Keratinocyte (primary cell): Measurements from ENCODE around the gene SPATS2L. TPM values are rescaled to one million over a fixed set of nuclear protein-coding genes. Genes with fewer than 3 reads are reported as not detected.

ENCODE experiments used
- DNase-seq: peaks from one replicate; pipeline ENCODE4 v3.0.0-alpha.2; 2011; ENCODE audit warnings: low read depth, missing footprints, low spot score
- FAIRE-seq: peaks from 2 replicates; lab custom pipeline; 2011; peaks lifted over from hg19 to GRCh38; lab: Jason Lieb, UNC
- H2AFZ ChIP-seq: 2 replicates; pipeline ENCODE4 v1.6.0; 2012; ENCODE audit warnings: low read length, control low read depth, inconsistent platforms; ENCODE audit not compliant: control insufficient read depth
- H3K27ac ChIP-seq: 2 replicates; pipeline ENCODE4 v1.5.1; 2011; ENCODE audit warnings: low read length; ENCODE audit not compliant: control insufficient read depth, insufficient read depth
- H3K27me3 ChIP-seq: 3 replicates; pipeline ENCODE4 v1.6.0; 2011; ENCODE audit warnings: low read length; ENCODE audit not compliant: control insufficient read depth, insufficient read depth; ENCODE audit errors: extremely low read depth
- H3K36me3 ChIP-seq, 2 experiments: 2 replicates in 1 of 2; 3 replicates in 1 of 2; pipeline ENCODE4 v1.5.1; 2011; ENCODE audit warnings: low read length in 2 of 2, mild to moderate bottlenecking in 1 of 2; ENCODE audit not compliant: control insufficient read depth in 2 of 2, insufficient read depth in 2 of 2; ENCODE audit errors: extremely low read depth in 1 of 2
- H3K4me1 ChIP-seq: 3 replicates; pipeline ENCODE4 v1.5.1; 2011; ENCODE audit warnings: low read length; ENCODE audit not compliant: control insufficient read depth, insufficient read depth; ENCODE audit errors: extremely low read depth
- H3K4me2 ChIP-seq: 3 replicates; pipeline ENCODE4 v1.6.0; 2011; ENCODE audit warnings: low read depth, low read length; ENCODE audit not compliant: control insufficient read depth, insufficient read depth; ENCODE audit errors: extremely low read depth
- H3K4me3 ChIP-seq, 3 experiments: fragments of 200-600 bp in 1 of 3; sonication (generic) in 1 of 3; 2 replicates in 2 of 3; 3 replicates in 1 of 3; pipeline ENCODE4 v1.5.1; 2011 to 2016; ENCODE audit warnings: low read length in 3 of 3, mild to moderate bottlenecking in 3 of 3, control low read depth in 2 of 3, inconsistent platforms in 1 of 3, low read depth in 1 of 3, mixed read lengths in 1 of 3, mixed run types in 1 of 3, moderate library complexity in 1 of 3; ENCODE audit not compliant: control insufficient read depth in 2 of 3, insufficient read depth in 2 of 3; ENCODE audit errors: extremely low read depth in 1 of 3
- H3K79me2 ChIP-seq: 2 replicates; pipeline ENCODE4 v1.6.0; 2012; ENCODE audit warnings: low read length; ENCODE audit not compliant: control insufficient read depth, insufficient read depth
- H3K9ac ChIP-seq: 3 replicates; pipeline ENCODE4 v1.6.0; 2011; ENCODE audit warnings: low read length; ENCODE audit not compliant: control insufficient read depth, insufficient read depth; ENCODE audit errors: extremely low read depth
- H3K9me1 ChIP-seq: 3 replicates; pipeline ENCODE4 v1.6.0; 2011; ENCODE audit warnings: low read length; ENCODE audit not compliant: control insufficient read depth, insufficient read depth; ENCODE audit errors: extremely low read depth
- H3K9me3 ChIP-seq: 2 replicates; pipeline ENCODE4 v1.5.1; 2012; ENCODE audit warnings: low read depth, low read length; ENCODE audit not compliant: control insufficient read depth
- H4K20me1 ChIP-seq: 3 replicates; pipeline ENCODE4 v1.6.0; 2011; ENCODE audit warnings: low read length; ENCODE audit not compliant: control insufficient read depth, insufficient read depth; ENCODE audit errors: extremely low read depth
- EZH2 ChIP-seq: IDR thresholded peaks from one replicate; pipeline ENCODE4 v1.6.1; 2012; ENCODE audit warnings: inconsistent platforms, mild to moderate bottlenecking, low read length, moderate library complexity
- dilution Hi-C: fragments of 300-500 bp; cut with MboI; formaldehyde crosslinking; loops from one replicate; pipeline ENCODE4 v1.7.0; 2020; ENCODE audit warnings: low sequenced_read_pairs; ENCODE audit not compliant: extremely low pct_ligation_motif_present
- polyA plus RNA-seq, 5 experiments: library from polyadenylated mRNA; depleted of rRNA in 3 of 5; stranded (reverse) in 3 of 5; stranded (forward) in 1 of 5; unstranded in 1 of 5; fragments of >200 nt; gene quantifications; 1 replicate in 1 of 5; 2 replicates in 3 of 5; 3 replicates in 1 of 5; pipeline versions ENCODE4 v1.2.1 to v1.2.3, GENCODE V29; 2011 to 2012; ENCODE audit warnings: missing spikeins in 2 of 5, low read depth in 1 of 5, low replicate concordance in 1 of 5
- TF ChIP-seq, protein P1 (sequence below), 3 experiments: IDR thresholded peaks in 1 of 3; conservative IDR thresholded peaks in 1 of 3; optimal IDR thresholded peaks in 1 of 3; 2 replicates in 2 of 3; 3 replicates in 1 of 3; pipeline versions ENCODE3 to v1.5.1; 2011; ENCODE audit warnings: low read length in 3 of 3, mild to moderate bottlenecking in 3 of 3, moderate library complexity in 2 of 3, control low read depth in 1 of 3, inconsistent platforms in 1 of 3; ENCODE audit not compliant: insufficient read depth in 2 of 3; ENCODE audit errors: extremely low read depth in 1 of 3

Gene SPATS2L
- polyA plus RNA-seq, 1 donor (not counting 4 experiments of a cell fraction or from before 2014, with no cell fraction given): 95.3 TPM

DNA sequence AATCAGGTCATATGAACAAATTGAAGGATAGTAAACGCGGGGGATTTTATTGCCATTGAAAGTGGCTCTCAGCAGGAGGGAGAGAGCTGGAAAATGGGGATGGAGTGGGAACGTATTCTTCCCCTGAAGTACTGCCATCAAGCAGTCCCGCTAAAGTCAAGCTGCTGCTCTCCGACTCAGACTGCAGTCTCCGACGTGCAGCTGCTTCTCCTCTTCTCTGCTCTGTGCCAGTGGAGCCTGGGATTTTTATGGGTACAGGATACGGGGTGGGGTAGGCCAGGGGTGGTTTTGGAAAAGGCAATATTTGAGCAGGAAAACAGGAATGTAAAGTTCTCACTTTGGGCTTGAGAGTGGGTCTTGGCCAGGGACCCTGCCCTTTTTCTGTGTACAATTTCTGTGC, 170.3 kb downstream of the SPATS2L start:
- Histone ChIP-seq H3K9me1 (no peaks in the 10 kb centered on the region), H3K9ac (no peak overlapping the region), H4K20me1 (no peaks in the 10 kb centered on the region), H2AFZ (no peak overlapping the region), H3K79me2 (no peaks in the 10 kb centered on the region), H3K4me2 (no peak overlapping the region), H3K4me3 (no peak overlapping the region), H3K9me3 (no peaks in the 10 kb centered on the region), H3K27ac (no peak overlapping the region), H3K4me1 (peaks cover 2% of the 10 kb centered on the region), H3K27me3 (no peaks in the 10 kb centered on the region), H3K36me3 (peaks cover 2 to 26% of the 10 kb centered on the region in 2 experiments)
- DNase-seq (no peak), FAIRE-seq (no peak)
- dilution Hi-C loops: no loop called here
- TF ChIP-seq, protein P1, sequence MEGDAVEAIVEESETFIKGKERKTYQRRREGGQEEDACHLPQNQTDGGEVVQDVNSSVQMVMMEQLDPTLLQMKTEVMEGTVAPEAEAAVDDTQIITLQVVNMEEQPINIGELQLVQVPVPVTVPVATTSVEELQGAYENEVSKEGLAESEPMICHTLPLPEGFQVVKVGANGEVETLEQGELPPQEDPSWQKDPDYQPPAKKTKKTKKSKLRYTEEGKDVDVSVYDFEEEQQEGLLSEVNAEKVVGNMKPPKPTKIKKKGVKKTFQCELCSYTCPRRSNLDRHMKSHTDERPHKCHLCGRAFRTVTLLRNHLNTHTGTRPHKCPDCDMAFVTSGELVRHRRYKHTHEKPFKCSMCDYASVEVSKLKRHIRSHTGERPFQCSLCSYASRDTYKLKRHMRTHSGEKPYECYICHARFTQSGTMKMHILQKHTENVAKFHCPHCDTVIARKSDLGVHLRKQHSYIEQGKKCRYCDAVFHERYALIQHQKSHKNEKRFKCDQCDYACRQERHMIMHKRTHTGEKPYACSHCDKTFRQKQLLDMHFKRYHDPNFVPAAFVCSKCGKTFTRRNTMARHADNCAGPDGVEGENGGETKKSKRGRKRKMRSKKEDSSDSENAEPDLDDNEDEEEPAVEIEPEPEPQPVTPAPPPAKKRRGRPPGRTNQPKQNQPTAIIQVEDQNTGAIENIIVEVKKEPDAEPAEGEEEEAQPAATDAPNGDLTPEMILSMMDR (optimal IDR thresholded peaks at IDR 0.05 in 1 of 3, IDR thresholded peaks at IDR 0.05 in 1 of 3, conservative IDR thresholded peaks at IDR 0.05 in 1 of 3; ENCODE audit: extremely low read depth in 1 of 3, insufficient read depth in 2 of 3, low read length in 3 of 3): no peak
- TF ChIP-seq EZH2: no peak

DNA sequence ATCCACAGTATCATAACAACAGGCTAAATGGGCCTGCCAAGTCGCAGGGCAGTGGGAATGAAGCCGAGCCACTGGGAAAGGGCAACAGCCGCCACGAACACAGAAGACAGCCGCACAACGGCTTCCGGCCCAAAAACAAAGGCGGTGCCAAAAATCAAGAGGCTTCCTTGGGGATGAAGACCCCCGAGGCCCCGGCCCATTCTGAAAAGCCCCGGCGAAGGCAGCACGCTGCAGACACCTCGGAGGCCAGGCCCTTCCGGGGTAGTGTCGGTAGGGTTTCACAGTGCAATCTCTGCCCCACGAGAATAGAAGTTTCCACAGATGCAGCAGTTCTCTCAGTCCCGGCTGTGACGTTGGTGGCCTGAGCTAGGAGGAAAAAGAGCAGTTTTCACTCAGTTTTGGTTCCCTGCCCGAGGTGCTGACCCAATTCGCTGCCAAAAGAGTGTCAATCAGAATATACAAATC, 171.2 kb downstream of the SPATS2L start:
- Histone ChIP-seq H3K36me3 (peaks cover 2 to 25% of the 10 kb centered on the region in 2 experiments), H2AFZ (no peak overlapping the region), H3K9me1 (no peaks in the 10 kb centered on the region), H3K79me2 (no peaks in the 10 kb centered on the region), H3K27me3 (no peaks in the 10 kb centered on the region), H3K27ac (no peak overlapping the region), H3K4me1 (peaks cover 2% of the 10 kb centered on the region), H3K4me2 (no peak overlapping the region), H3K9me3 (no peaks in the 10 kb centered on the region), H3K4me3 (no peak overlapping the region), H3K9ac (no peak overlapping the region), H4K20me1 (no peaks in the 10 kb centered on the region)
- FAIRE-seq: no peak
- no peak for TF ChIP-seq EZH2
- TF ChIP-seq, protein P1 (optimal IDR thresholded peaks at IDR 0.05 in 1 of 3, IDR thresholded peaks at IDR 0.05 in 1 of 3, conservative IDR thresholded peaks at IDR 0.05 in 1 of 3; ENCODE audit: extremely low read depth in 1 of 3, insufficient read depth in 2 of 3, low read length in 3 of 3): no peak
- DNase-seq: no peak
- dilution Hi-C loops: no loop called here
